Astrocyte of the cerebellum (primary cell): ENCODE measurements around the gene TEX52.
A peak's percentile ranks its signal among the peaks of the same experiment; 100 is the strongest.

Experiments used
- DNase-seq: peaks from one replicate; pipeline ENCODE4 v3.0.0-alpha.2; 2011; ENCODE audit warnings: low read depth
- H3K4me3 ChIP-seq: 2 replicates; pipeline ENCODE4 v1.5.1; 2011; ENCODE audit warnings: mild to moderate bottlenecking, low read depth, low read length, moderate library complexity
- CTCF ChIP-seq: IDR thresholded peaks from 2 replicates; pipeline ENCODE4 v1.5.1; 2012; ENCODE audit warnings: low read length, low read depth, moderate library complexity, mild to moderate bottlenecking; ENCODE audit errors: missing control alignments
- in situ Hi-C: cut with HindIII; loops from 2 replicates; pipeline ENCODE4 v1.10.0; 2017; ENCODE audit warnings: low sequenced_read_pairs

TEX52 gene

DNA sequence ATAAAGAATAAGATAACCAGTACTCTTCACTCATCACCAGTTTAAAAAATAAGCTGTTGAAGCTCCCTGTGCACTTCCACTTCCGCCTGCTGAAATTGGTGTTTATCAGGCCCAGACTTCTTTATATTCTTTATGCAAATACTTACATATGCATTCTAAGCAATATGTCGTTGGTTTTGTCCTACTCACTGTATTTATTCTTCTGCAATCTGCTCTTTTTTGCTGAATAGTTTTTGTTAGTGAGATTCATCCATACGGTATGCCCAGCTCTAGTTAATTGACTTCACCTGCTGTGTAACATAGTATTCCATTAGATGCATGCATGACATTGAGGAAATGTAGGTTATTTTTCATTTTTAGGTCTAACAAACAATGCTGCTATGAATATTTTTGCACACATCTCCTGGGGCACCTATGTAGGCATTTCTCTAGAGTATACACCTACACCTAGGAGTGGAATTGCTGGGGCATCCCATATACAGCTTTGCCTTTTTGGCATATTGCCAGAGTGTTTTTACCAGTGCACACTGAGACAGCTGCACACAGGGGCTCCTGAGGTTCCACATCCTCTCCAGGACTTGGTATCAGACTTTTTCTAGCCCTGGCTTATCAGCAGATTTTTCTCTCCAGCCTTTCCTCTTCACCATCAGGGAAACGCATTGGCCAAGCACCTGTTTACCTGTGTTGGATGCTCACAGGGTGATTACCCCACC lies 21.0 kb downstream of the TEX52 start:
- no peak for TF ChIP-seq CTCF
- H3K4me3 ChIP-seq: no peak overlapping the region
- in situ Hi-C loops: no loop called here
- no peak for DNase-seq

DNA sequence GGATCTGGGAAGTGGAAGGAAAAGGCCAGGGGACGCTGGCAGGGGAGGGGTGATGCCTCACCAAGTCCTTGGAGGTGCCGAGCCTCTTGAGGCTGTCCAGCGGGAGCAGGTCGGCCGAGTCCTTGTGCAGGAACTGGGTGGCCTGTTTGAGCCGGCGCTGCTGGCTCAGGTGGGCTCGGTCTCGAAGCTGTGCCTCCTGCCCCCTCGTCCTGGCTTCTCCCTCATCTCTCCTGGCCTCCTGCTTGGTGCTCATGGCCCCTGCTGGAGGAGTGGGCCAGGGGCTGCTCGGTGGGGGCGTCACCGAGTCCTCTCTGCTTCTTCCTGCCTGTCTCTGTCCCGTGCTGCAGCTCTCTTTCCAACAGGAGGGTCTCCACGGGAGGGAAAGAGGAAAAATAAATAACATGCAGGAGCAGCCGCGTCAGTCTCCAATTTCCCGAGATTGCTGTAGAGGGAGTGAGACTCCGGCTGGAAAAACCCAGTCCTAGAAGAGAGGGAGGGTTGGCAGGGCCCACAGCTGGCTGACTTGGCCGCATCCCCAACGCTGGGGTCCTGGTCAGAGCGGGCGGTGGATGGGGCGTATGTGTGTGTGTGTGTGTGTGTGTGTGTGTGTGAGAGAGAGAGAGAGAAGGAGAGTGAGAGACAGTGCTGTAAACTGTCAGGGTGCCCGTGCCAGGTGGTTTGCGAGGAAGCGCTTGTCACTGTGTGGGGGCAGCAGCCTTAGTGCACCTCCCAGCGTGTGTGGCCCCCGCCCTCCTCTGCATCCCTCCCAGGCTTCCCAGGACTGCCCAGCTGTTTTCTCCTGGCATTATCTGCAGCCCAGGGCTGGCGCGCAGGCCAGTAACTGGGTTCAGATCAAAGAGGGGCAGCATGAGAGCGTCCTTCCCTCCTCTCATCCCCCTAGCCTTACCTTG lies 22.0 kb downstream of the TEX52 start, which contains the start of gene NRIP2:
TSS of gene NRIP2 (minus strand) at position 455 of the 911 bp plus-strand sequence. CDS start at position 403, 52 bp downstream.
- no peak for DNase-seq
- in situ Hi-C loops: no loop called here
- TF ChIP-seq CTCF: peak; percentile 28
- no peak within 1 kb of the TSS for H3K4me3 ChIP-seq

DNA sequence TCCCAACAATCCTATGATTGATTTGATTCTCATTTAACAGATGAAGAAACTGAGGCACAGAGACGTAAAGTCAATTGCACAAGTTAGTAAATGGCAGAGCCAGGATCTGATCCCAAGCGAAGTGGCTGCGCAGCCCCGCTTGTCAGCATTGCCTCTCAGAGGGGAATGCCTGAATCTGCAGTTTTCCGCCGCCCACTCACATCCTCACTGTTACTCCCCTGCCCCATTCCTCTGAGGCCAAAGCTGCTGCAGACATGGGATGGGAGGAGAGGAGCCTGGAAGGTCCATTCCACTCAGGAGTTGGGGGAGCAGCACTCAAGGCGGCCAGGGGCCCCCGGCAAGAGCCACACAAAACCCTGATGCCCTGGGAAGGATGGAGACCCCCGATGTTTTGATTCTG lies 23.0 kb downstream of the TEX52 start:
- TF ChIP-seq CTCF: no peak

DNA sequence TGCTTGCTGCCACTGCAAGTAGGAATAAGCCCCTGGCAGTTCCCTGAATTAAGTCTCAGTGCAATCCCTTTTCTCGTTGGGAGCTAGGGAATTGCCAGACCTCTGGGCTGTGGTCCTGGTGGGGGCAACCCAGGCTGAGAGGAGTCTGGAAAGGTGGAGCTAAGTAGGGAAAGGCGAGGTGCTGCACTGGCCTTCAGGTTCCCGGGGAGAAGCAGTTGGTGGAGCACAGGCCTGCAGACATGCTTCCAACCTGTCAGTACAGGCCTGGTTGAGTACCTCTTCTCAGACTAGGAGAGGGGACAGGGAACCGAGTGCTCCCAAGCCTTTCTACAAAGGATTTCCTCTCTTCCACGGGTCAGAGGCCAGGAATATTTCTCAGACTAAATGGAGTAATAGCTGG lies 23.5 kb downstream of the TEX52 start:
- DNase-seq: no peak
- in situ Hi-C loops: no loop called here
- H3K4me3 ChIP-seq: no peak overlapping the region
- no peak for TF ChIP-seq CTCF

More for the DNA sequence above, 23.0 kb downstream of the TEX52 start:
- DNase-seq: no peak
- in situ Hi-C loops: no loop called here
- H3K4me3 ChIP-seq: no peak overlapping the region

DNA sequence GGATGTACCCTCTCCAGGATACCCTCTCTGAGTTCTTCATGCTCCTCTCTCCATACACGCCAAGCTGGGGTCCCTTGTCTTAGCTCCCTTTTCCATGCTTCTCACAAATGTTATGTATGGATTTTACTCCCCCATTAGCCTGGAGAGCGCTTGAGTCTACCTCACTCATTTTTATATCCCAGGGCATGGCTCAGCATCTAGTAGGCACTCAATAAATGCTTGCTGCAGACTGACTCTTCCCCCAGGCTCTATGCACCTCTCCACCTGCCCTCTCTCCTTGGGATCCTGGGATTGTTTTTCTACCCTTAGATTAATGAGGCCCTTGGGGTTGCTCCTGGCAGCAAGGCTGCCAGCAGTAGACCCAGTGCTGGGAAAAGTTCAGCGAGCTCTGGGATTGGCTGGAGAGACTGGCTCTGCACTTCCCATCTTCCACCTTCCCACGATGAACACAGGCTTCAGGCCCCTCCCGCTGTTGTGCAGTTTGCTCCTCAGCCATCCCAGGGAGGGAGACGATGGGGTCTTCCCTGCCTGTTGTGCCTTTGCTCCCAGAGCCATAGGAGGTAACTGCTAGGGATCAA lies 24.2 kb downstream of the TEX52 start:
- H3K4me3 ChIP-seq: no peak overlapping the region
- in situ Hi-C loops: no loop called here
- no peak for TF ChIP-seq CTCF
- DNase-seq: no peak

DNA sequence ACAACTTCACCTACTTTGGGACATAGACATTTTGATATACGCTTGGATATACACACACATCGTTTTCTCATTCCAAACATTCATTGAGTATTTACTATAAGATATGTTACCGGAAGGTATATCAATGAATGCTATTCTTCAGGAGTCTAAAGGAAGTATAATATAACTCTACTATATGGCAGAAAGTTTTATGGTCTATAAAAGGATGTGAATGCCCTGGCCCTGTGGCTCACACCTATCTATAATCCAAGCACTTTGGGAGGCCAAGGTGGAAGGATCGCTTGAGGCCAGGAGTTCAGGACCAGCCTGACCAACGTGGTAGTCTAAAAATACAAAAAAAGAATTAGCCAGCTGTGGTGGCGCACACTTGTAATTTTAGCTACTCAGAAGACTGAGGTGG lies 27.6 kb downstream of the TEX52 start:
- TF ChIP-seq CTCF: no peak
- DNase-seq: no peak
- in situ Hi-C loops: no loop called here
- H3K4me3 ChIP-seq: no peak overlapping the region
